ENCODE results near the gene SDSL.
A peak's percentile ranks its signal among the peaks of the same experiment; 100 is the strongest.

Gene SDSL, protein sequence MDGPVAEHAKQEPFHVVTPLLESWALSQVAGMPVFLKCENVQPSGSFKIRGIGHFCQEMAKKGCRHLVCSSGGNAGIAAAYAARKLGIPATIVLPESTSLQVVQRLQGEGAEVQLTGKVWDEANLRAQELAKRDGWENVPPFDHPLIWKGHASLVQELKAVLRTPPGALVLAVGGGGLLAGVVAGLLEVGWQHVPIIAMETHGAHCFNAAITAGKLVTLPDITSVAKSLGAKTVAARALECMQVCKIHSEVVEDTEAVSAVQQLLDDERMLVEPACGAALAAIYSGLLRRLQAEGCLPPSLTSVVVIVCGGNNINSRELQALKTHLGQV

DNA sequence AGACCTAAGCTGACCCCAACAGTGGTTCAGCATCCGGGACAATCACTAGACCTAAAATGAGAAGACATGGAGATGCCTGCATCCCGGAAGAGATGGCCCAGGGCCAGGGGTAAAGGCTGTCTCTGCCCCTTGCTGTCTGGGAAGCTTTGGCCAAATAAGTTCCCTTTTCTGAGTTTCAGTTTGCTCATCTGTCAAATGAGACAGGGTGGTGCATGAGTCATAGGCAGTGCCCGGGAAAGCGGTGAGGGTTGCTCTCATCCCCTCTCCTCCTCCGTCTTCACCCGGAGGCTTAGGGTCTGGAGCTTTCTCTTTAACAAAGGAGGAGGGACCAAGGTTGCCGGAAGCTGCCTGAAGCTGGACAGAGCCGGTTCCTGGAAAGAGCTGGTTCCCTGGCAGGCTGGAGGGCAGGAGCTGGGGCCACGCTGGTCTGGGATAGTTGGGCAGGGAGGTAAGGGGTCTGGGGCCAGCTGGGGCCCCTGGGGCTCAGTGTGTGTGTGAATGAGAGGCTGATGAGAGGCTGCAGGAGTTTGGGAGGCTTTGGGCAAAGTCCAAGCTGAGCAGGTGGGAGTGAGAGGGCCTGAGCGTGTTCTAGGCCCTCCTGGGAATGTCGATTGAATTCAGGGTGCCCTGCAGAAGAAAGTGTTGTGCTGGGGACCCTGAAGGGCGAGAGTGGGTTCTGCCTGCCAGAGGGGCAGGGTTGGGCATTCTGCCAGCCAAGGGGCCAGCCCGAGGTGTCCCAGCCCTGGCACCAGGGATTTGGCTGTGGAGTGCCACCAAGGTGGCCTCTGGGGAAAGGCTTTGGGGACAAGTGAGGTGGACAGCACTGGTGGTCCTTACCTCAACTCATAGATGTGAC, at the start of gene SDSL:
TSS of gene SDSL (plus strand) at position 351 of the 856 bp plus-strand sequence. CDS start 5,603 bp downstream, outside the sequence.
- DNase-seq (ENCODE audit: low read depth), result peak; percentile 24

GRCh38 chr12:113373440-113373839, 48.7 kb upstream of the SDSL start:
- DNase-seq (ENCODE audit: low read depth), result no peak

- DNase-seq (ENCODE audit: low read depth), result no peak
These were observed 48.2 kb upstream of the SDSL start for GRCh38 chr12:113373969-113374368.

DNA sequence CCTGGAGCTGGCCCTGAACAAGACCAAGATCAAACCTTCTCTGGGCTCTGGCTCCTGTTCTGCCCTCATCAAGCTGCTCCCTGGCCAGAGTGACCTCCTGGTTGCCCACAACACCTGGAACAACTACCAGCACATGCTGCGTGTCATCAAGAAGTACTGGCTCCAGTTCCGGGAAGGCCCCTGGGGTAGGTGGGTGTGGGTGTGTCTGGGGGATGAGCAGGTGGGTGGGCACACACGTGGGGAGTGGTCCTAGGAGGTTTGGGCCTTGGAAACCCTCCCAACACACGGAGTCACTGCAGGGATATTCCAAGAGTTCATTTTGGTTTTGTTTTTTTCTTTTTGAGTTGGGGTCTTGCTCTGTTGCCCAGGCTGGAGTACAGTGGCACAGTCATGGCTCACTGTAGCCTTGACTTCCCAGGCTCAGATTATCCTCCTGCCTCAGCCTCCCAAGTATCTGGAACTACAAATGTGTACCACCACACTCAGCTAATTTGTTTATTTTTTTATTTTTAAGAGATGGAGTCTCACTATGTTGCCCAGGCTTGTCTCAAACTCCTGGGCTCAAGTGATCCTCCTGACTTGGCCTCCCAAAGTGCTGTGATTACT, 47.3 kb upstream of the SDSL start:
- no peak for DNase-seq (ENCODE audit: low read depth)

DNA sequence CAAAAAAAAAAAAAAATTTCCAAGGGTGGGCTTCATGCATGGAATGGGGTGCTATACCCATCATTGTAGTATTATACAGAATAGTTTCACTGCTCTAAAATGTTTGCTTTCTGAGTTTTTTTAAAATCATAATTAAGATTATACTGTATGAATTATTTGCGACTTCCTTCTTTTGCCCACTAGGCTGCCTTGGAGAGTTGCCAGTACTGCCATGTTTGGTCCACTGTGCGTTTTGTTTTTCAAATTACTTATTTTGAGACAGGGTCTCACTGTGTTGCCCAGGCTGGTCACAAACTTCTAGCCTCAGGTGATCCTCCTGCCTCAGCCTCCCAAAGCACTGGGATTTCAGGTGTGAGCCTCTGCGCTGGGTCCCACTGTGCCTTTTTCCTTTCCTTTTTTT, 43.9 kb upstream of the SDSL start:
- DNase-seq (ENCODE audit: low read depth), result no peak

GRCh38 chr12:113381220-113381619, 41.0 kb upstream of the SDSL start:
- DNase-seq (ENCODE audit: low read depth), result no peak

- DNase-seq (ENCODE audit: low read depth), result no peak
These were observed 40.0 kb upstream of the SDSL start for GRCh38 chr12:113382206-113382605.

GRCh38 chr12:113384778-113385177, 37.4 kb upstream of the SDSL start:
- DNase-seq (ENCODE audit: low read depth), result no peak

- no peak for DNase-seq (ENCODE audit: low read depth)
These were observed 36.8 kb upstream of the SDSL start for GRCh38 chr12:113385282-113385882.

- DNase-seq (ENCODE audit: low read depth), result no peak
These were observed 35.2 kb upstream of the SDSL start for GRCh38 chr12:113386866-113387566.

DNA sequence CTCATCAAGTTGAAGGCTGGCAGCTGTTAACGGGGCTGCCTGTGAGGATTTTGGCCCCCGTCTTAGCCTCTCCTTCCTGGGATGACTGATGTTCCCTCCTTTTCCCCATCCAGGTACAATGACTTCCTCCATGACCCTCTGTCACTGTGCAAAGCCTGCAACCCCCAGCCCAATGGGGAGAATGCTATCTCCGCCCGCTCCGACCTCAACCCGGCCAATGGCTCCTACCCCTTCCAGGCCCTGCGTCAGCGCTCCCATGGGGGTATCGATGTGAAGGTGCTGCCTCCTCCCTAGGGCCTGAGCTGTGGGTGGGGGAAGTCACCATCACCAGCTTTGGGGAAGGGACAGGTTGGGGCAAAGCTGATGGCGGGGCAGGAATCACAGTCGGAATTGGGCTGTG, 34.5 kb upstream of the SDSL start:
- no peak for DNase-seq (ENCODE audit: low read depth)

- DNase-seq (ENCODE audit: low read depth), result no peak
These were observed 33.8 kb upstream of the SDSL start for GRCh38 chr12:113388351-113388750.

DNA sequence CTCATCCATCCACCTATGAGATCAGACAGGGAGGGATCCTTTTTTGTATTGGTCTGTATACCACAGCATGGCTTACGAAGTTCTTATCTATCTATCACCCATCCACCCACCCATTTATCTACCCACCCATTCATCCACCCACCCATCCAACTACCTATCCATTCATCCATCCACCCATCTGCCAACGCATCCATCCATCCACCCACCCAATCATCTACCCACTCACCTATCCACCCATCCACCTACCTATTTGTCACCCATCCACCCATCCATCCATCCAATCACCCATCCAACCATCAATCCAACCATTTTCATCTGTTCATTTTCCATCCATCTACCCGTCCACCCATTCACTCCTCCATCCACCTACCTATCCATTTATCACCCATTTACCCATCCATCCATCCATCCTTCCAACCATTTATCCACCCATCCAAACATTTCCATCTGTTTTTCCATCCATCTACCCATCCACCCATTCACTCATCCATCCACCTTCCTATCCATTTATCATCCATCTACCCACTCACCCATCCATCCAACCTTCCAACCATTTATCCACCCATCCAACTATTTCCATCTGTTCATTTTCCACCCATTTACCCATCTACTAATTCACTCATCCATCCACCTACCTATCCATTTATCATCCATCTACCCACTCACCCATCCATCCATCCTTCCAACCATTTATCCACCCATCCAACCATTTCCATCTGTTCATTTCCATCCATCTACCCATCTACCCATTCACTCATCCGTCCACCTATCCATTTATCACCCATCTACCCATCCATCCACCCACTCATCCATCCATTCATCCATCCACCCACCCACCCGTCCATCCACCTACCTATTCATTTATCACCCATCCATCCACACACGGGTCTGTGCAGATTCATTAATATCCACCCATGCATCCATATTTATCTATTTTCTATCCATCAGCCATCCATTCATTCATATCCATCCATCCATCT, 31.8 kb upstream of the SDSL start:
- no peak for DNase-seq (ENCODE audit: low read depth)

DNA sequence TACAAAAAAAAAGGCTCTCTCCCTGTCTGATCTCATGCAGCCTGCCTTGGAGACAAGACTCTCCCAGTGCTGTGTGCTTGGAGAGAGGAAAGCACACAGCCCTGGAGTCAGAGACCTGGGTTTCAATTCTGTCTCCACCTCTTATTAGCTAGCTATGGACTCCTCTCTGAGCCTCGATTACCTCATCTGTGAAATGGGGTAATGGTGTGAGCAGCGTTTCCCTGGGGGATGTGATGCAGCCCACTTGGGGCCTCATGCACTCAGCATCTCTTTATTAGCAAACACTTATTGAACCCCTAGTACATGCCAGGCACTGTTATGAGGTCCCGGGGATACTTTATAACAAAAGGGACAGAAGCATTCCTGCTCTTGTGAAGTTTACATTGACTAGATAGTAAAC, 31.0 kb upstream of the SDSL start:
- DNase-seq (ENCODE audit: low read depth), result no peak

DNA sequence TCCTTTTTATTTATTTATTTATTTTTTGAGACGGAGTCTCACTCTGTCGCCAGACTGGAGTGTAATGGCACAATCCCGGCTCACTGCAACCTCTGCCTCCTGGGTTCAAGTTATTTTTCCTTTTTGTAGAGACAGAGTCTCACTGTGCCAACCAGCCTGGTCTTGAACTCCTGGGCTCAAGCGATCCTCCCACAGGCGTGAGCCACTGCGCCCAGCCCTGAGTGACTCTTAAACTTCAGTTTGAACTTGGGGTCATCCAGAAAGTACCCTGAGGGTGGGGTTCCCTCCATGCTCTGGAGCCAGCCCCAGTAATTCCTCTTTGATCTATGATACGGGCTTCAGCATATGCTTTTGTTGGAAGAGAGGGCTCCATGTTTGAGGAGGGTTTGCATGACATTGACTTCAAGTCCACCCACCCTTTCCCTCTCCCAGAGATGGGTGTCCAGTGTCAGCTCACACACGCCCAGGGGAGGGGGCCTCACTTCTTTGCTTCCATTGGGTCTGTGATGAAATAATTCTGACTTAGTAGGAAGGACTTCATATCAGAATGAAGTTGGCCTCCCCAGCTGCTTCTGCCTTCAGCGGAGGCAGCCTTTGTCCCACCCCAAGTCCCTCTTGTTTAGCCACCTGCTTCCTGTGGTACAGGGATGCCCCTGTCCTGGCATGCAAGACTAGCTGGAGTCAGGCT, 30.4 kb upstream of the SDSL start:
- no peak for DNase-seq (ENCODE audit: low read depth)

GRCh38 chr12:113392520-113392919, 29.7 kb upstream of the SDSL start:
- DNase-seq (ENCODE audit: low read depth), result no peak

GRCh38 chr12:113392988-113393579, 29.1 kb upstream of the SDSL start:
- DNase-seq (ENCODE audit: low read depth), result no peak

- DNase-seq (ENCODE audit: low read depth), result no peak
These were observed 28.4 kb upstream of the SDSL start for GRCh38 chr12:113393749-113394148.

DNA sequence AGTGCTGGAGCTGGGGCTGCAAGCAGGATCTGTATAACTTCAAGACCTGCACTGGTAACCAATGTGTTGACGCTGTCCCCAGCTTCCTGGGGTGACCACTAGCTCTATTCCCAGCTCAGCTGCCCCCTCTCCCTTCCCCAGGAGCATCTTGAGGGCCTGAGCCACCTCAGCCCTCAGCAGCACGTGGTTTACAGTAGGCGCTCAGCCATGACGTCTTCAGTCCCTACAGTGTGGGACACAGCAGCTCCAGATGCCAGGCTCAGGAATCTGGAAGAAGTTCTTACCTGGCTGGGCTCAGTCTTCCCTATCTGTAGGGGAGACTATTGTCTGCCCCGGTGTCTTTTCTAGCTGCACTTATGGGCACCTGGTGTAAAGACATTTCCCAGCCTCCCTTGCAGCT, 27.1 kb upstream of the SDSL start:
- no peak for DNase-seq (ENCODE audit: low read depth)

DNA sequence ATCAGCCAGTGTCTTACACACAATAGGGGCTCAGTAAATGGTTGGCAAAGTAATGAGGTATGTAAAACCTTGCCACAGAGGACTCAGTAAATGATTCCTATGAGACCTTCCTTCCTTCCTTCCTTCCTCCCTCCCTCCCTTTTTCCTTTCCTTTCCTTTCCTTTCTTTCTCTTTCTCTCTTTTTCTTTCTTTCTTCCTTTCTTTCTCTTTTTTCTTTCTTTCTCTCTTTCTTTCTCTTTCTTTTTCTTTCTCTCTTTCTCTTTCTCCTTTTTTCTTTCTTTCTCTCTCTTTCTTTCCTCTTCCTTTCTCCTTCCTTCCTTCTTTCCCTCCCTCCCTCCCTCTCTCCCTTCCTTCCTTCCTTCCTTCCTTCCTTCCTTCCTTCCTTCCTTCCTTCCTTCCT, 26.0 kb upstream of the SDSL start:
- DNase-seq (ENCODE audit: low read depth), result no peak

Measured in non-pigmented ciliary epithelial cell (primary cell).